HG02642 (cell line): ENCODE measurements around the gene NME1.
"Not testable (repeated sequence)": the region's sequence is repeated elsewhere in the genome, so short reads cannot be mapped to it uniquely, and the experiment has no call there.

Experiments used
- ATAC-seq: cut with Tn5 transposase; IDR thresholded peaks from one replicate; pipeline ENCODE4 v1.9.1; 2021; ENCODE audit warnings: mild to moderate bottlenecking; ENCODE audit not compliant: unreplicated experiment, poor library complexity

The NME1 gene

GRCh38 chr17:51144266-51145022 lies 8.9 kb upstream of the NME1 start:
- ATAC-seq: no peak

DNA sequence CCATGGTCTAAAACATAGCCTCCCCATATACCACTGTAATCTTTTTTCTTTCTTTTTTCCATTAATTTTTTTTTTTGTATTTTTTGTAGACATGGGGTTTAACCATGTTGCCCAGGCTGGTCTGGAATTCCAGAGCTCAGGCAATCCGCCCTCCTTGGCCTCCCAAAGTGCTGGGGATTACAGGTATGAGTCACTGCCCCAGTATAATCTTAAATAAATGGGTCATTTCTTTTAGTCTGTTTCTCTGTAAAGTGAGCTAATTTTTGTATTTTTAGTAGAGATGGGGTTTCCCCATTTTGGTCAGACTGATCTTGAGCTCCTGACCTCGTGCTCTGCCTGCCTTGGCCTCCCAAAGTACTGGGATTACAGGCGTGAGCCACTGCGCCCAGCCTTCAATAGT lies 5.7 kb upstream of the NME1 start:
- no peak for ATAC-seq

DNA sequence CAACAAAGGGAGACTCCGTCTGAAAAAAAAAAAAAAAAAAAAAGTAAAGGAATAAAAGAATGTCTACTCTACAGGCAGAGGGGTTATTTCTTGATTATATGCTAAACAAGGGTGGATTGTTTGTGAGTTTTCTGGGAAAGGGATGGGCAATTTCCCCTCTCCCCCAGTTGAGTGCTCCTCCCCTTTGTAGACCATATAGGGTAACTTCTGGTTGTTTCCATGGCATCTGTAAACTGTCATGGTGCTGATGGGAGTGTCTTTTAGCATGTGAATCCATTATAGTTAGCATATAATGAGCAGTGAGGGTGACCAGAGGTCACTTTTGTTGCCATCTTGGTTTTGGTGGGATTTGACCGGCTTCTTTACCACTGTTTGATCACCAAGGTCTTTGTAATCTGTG lies 4.2 kb upstream of the NME1 start:
- no peak for ATAC-seq

GRCh38 chr17:51150932-51151331 lies 2.4 kb upstream of the NME1 start:
- no peak for ATAC-seq

- no peak for ATAC-seq
Observed at GRCh38 chr17:51152766-51153209, 571 bp upstream of the NME1 start.

- no peak for ATAC-seq
Observed at GRCh38 chr17:51154176-51154575, 817 bp downstream of the NME1 start.

DNA sequence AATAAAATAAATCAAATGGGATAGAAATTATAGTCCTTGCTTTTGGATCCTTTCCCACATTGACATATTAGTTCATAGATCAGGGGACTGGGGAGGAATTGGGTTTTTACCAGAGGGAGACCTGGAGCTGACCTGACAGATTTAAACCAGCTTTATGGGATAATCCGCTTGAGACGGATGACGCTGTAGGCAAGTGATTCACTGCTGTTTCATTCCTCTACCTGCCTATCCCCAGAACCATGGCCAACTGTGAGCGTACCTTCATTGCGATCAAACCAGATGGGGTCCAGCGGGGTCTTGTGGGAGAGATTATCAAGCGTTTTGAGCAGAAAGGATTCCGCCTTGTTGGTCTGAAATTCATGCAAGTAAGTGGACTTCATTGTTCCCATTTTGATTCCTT lies 2.1 kb downstream of the NME1 start:
- no peak for ATAC-seq

DNA sequence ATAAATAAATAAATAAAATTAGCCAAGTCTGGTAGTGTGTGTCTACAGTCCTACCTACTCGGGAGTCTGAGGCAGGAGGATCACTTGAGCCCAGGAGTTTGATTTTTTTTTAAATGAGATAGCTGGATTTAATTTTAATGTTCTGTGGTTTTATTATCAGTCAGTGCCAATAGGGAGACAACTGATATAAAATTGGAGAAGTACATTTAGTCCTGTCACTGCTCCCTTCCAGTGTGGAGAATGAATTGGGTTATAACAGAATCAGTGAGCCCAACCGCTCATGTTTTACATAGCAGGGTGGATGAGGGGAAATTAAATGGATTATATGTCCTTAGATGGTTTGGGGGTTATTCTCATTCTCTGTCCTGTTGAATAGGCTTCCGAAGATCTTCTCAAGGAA lies 6.2 kb downstream of the NME1 start:
- ATAC-seq: no peak

DNA sequence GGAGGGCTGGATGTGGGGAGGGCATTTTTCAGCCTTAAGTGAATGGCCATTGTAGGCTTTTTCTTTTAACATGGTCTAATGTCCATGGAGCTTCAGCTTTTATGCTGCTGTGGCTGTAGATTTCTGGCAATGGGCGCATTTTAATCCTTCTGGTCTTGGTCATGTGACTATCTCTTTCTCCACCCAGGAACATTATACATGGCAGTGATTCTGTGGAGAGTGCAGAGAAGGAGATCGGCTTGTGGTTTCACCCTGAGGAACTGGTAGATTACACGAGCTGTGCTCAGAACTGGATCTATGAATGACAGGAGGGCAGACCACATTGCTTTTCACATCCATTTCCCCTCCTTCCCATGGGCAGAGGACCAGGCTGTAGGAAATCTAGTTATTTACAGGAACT lies 8.2 kb downstream of the NME1 start:
- no peak for ATAC-seq

- ATAC-seq: no peak
Observed at GRCh38 chr17:51164911-51165679, 11.7 kb downstream of the NME1 start.

DNA sequence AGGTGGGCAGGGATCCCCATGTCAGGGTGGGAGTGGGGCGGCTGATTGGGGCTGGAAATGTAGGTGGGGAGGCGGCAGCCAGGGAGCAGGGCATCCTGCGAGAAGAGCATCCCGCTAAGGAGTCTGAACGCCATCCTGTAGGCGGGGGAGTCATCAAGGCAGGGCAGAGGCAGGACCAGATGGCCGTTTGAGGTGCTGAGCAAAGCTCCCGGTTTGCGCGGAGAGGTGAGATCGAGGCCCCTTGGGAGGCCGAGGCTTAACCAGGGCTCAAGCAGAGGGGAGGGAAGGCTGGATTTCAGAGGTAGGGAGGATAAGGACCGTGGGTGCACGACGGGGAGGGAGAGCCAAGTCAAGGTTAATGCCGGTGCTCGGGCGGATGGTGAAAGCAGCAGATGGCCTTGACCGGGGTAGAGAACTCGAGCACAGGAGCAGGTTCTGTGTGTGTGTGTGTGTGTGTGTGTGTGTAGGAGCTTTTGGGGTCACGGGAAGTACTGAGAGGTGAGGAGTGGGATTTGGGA lies 12.4 kb downstream of the NME1 start:
- ATAC-seq: peak; percentile 22

DNA sequence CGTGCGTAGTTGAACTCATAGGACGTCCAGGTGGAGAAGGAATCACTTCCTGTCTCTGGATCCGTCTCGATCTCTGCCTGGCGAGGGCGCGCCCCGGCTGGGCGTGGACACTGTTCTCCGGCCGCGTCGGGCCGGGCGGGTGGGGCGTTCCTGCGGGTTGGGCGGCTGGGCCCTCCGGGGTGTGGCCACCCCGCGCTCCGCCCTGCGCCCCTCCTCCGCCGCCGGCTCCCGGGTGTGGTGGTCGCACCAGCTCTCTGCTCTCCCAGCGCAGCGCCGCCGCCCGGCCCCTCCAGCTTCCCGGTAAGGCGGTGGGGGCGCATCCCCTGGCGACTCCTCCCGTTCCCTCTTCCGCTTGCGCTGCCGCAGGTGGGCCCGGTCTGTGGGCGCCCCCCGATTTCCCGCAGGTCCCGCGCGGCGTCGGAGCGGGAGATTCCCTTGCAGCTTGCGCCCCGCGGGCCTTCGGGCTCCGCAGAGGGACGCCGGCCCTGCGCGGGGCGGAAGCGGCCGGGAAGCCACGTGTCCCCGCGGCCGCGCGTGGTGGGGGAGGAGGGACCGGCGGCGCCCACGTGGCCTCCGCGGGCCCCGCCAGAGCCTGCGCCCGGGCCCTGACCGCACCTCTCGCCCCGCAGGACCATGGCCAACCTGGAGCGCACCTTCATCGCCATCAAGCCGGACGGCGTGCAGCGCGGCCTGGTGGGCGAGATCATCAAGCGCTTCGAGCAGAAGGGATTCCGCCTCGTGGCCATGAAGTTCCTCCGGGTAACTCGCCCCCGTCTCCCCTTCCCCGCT lies 13.0 kb downstream of the NME1 start, which contains the start of gene NME2:
TSS of gene NME2 (plus strand) at position 214 of the 789 bp plus-strand sequence. CDS start at position 634, 420 bp downstream.
- peak; percentile 89 for ATAC-seq

GRCh38 chr17:51166987-51167931 lies 13.9 kb downstream of the NME1 start:
- ATAC-seq: peak; percentile 55

- ATAC-seq: no peak
Observed at GRCh38 chr17:51169340-51169739, 16.0 kb downstream of the NME1 start.

DNA sequence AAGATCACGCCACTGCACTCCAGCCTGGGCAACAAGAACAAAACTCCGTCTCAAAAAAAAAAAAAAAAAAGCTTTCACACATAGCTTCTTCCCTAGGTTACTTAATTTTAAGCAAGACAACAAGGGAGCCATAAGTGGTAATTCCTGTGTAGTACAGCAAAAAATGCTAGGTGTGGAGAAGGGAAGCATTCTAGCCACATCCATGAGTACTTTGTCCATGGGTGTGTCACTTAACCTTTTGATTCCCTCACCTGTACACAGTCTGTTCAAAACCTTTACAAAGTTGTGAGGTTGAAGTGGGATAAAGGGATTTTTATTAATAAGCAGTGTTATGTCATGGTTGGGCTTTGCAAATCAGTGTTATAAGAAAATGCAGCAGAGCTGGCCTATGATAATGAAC lies 17.4 kb downstream of the NME1 start:
- ATAC-seq: no peak

- ATAC-seq: not testable (repeated sequence)
Observed at GRCh38 chr17:51172030-51172429, 18.7 kb downstream of the NME1 start.

DNA sequence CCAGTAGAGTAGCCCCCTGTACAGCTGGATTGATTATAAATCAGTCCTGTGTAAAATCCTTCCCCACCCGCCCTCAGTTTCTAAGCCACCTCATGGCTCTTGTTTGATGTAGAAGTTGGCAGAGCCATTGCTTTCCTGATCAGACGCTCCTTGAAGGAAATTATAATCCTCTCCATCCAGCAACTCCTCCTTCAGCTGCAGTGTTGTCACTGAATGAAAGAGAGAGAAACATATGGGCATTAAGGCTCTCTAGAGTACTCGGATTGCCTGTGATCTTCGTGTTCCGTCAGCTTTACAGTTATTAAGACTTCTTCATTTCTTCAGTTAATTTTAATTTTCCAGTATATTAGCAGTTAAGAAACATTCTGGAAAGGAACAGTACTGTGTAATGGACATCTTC lies 27.1 kb downstream of the NME1 start:
- ATAC-seq: no peak

- no peak for ATAC-seq
Observed at GRCh38 chr17:51184124-51184523, 30.8 kb downstream of the NME1 start.

- ATAC-seq: no peak
Observed at GRCh38 chr17:51185763-51186332, 32.5 kb downstream of the NME1 start.
